Uterus (tissue), 2 donors: ENCODE measurements around the gene KRT73.

Experiments used
- POLR2A ChIP-seq, 2 donors: fragments of 450-650 bp; IDR thresholded peaks; one replicate each; pipeline ENCODE4 v1.6.1; 2016; ENCODE audit warnings: antibody characterized with exemption in 2 of 2, mild to moderate bottlenecking in 1 of 2, moderate library complexity in 1 of 2
- TF ChIP-seq, protein P1 (sequence below), 4 experiments: fragments of 200-600 bp in 2 of 4; fragments of 450-650 bp in 2 of 4; sonication (generic) in 2 of 4; IDR thresholded peaks; one replicate each; pipeline ENCODE4 v1.5.1; 2016 to 2019; ENCODE audit warnings: antibody characterized with exemption in 4 of 4, mild to moderate bottlenecking in 2 of 4, moderate library complexity in 1 of 4

DNA sequence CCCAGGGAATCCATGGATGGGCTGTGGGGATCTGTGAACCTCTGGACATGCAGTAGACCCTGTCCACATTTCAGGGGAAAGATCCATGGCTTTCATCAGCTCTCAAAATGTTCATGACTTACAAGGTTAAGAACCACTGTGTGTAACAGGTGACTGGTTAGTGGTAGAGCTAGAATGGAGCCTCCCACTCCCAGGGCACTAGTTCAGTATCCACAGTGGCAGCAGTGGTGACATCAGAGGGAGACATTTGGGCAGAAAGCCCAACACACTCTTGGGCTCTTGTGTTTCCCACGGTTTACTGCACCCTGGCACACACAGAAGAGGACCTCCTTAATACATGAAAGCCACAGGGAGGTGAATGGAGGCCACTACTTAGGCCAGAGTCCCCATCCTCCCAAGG is 53.8 kb downstream of the KRT73 start:
- TF ChIP-seq, protein P1, sequence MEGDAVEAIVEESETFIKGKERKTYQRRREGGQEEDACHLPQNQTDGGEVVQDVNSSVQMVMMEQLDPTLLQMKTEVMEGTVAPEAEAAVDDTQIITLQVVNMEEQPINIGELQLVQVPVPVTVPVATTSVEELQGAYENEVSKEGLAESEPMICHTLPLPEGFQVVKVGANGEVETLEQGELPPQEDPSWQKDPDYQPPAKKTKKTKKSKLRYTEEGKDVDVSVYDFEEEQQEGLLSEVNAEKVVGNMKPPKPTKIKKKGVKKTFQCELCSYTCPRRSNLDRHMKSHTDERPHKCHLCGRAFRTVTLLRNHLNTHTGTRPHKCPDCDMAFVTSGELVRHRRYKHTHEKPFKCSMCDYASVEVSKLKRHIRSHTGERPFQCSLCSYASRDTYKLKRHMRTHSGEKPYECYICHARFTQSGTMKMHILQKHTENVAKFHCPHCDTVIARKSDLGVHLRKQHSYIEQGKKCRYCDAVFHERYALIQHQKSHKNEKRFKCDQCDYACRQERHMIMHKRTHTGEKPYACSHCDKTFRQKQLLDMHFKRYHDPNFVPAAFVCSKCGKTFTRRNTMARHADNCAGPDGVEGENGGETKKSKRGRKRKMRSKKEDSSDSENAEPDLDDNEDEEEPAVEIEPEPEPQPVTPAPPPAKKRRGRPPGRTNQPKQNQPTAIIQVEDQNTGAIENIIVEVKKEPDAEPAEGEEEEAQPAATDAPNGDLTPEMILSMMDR (IDR thresholded peaks at IDR 0.05), result no peak
- TF ChIP-seq POLR2A (IDR thresholded peaks at IDR 0.05), result no peak
